Fibroblast of lung (primary cell): Measurements from ENCODE around the gene MIER1. TPM values are rescaled to one million over a fixed set of nuclear protein-coding genes. Genes with fewer than 3 reads are reported as not detected.

Source experiments
- DNase-seq, 2 donors: peaks; one replicate each; pipeline versions ENCODE4 v3.0.0 to v3.0.0-alpha.2; 2010; ENCODE audit warnings: low read depth in 2 of 2
- H2AFZ ChIP-seq: 2 replicates; pipeline ENCODE4 v1.5.1; 2012; ENCODE audit warnings: low read length, control low read depth, inconsistent platforms
- H3K27ac ChIP-seq: 2 replicates; pipeline ENCODE4 v1.5.1; 2011; ENCODE audit warnings: low read length, control low read depth; ENCODE audit not compliant: insufficient read depth
- H3K27me3 ChIP-seq: 2 replicates; pipeline ENCODE4 v1.5.1; 2011; ENCODE audit warnings: mild to moderate bottlenecking, low read length; ENCODE audit not compliant: control insufficient read depth, insufficient read depth
- H3K36me3 ChIP-seq: 2 replicates; pipeline ENCODE4 v1.5.1; 2011; ENCODE audit warnings: low read length; ENCODE audit not compliant: control insufficient read depth, insufficient read depth
- H3K4me1 ChIP-seq: 2 replicates; pipeline ENCODE4 v1.5.1; 2011; ENCODE audit warnings: low read length; ENCODE audit not compliant: control insufficient read depth, insufficient read depth; ENCODE audit errors: extremely low read depth
- H3K4me2 ChIP-seq: 2 replicates; pipeline ENCODE4 v1.5.1; 2011; ENCODE audit warnings: low read length, control low read depth; ENCODE audit not compliant: insufficient read depth; ENCODE audit errors: extremely low read depth
- H3K4me3 ChIP-seq, 4 experiments: fragments of 200-600 bp in 1 of 4; sonication (generic) in 1 of 4; replicated peaks in 1 of 4; 2 replicates each; pipeline ENCODE4 v1.5.1; 2011 to 2016; ENCODE audit warnings: low read length in 4 of 4, low read depth in 3 of 4, mild to moderate bottlenecking in 3 of 4, control low read depth in 2 of 4, inconsistent platforms in 1 of 4, mixed read lengths in 1 of 4; ENCODE audit not compliant: insufficient read depth in 1 of 4; ENCODE audit errors: control extremely low read depth in 1 of 4
- H3K79me2 ChIP-seq: 2 replicates; pipeline ENCODE4 v1.5.1; 2012; ENCODE audit warnings: mild to moderate bottlenecking, low read length, inconsistent platforms; ENCODE audit not compliant: control insufficient read depth, insufficient read depth
- H3K9ac ChIP-seq: 2 replicates; pipeline ENCODE4 v1.5.1; 2011; ENCODE audit warnings: mild to moderate bottlenecking, low read length, control low read depth; ENCODE audit not compliant: insufficient read depth
- H3K9me3 ChIP-seq: 2 replicates; pipeline ENCODE4 v1.5.1; 2012; ENCODE audit warnings: low read depth, low read length; ENCODE audit not compliant: control insufficient read depth, insufficient read depth
- H4K20me1 ChIP-seq: 2 replicates; pipeline ENCODE4 v1.5.1; 2011; ENCODE audit warnings: low read length; ENCODE audit not compliant: control insufficient read depth, insufficient read depth; ENCODE audit errors: extremely low read depth
- CTCF ChIP-seq, 2 donors: IDR thresholded peaks in 1 of 2; conservative IDR thresholded peaks in 1 of 2; 1 replicate in 1 of 2; 2 replicates in 1 of 2; pipeline ENCODE4 v1.5.1; 2011 to 2012; ENCODE audit warnings: low read length in 2 of 2, control low read depth in 1 of 2, inconsistent platforms in 1 of 2, low read depth in 1 of 2, mild to moderate bottlenecking in 1 of 2
- EZH2 ChIP-seq: IDR thresholded peaks from 2 replicates; pipeline ENCODE4 v1.5.1; 2012; ENCODE audit warnings: low read length, control low read depth, mild to moderate bottlenecking; ENCODE audit errors: missing control alignments
- polyA plus RNA-seq, 2 donors: library from polyadenylated mRNA; depleted of rRNA in 1 of 2; stranded (reverse) in 1 of 2; unstranded in 1 of 2; fragments of >200 nt; gene quantifications; 2 replicates each; pipeline ENCODE4 v1.2.1, GENCODE V29; 2011 to 2012; ENCODE audit warnings: missing spikeins in 1 of 2
- total RNA-seq: library from RNA; depleted of rRNA; stranded (reverse); fragments of >200 nt; gene quantifications from 2 replicates; pipeline ENCODE4 v1.2.1, GENCODE V29; 2014

The MIER1 gene
- total and polyA plus RNA-seq, 2 donors (not counting 1 experiment from before 2014, with no cell fraction given), result 31.3 to 35.5 TPM

- no peak overlapping the region for H2AFZ ChIP-seq
- TF ChIP-seq EZH2 (no peak), CTCF (conservative IDR thresholded peaks at IDR 0.05 in 1 of 2, IDR thresholded peaks at IDR 0.05 in 1 of 2; ENCODE audit: low read depth in 1 of 2, low read length in 2 of 2) (no peak)
- H3K4me3 ChIP-seq, result no peak overlapping the region
- no peaks in the 10 kb centered on the region for H4K20me1 ChIP-seq
- DNase-seq, result no peak
- H3K27me3 ChIP-seq, result no peaks in the 10 kb centered on the region
- no peak overlapping the region for H3K4me2 ChIP-seq
- H3K79me2 ChIP-seq, result peaks cover 13% of the 10 kb centered on the region
- no peak overlapping the region for H3K27ac ChIP-seq
- no peak overlapping the region for H3K9ac ChIP-seq
- no peaks in the 10 kb centered on the region for H3K4me1 ChIP-seq
- no peaks in the 10 kb centered on the region for H3K9me3 ChIP-seq
- H3K36me3 ChIP-seq, result no peaks in the 10 kb centered on the region
Observed at GRCh38 chr1:66919828-66920227, 5.0 kb upstream of the MIER1 start.

- H3K4me2 ChIP-seq, result no peak overlapping the region
- H3K9me3 ChIP-seq, result no peaks in the 10 kb centered on the region
- H3K79me2 ChIP-seq, result peaks cover 13% of the 10 kb centered on the region
- no peak overlapping the region for H3K27ac ChIP-seq
- no peak overlapping the region for H3K9ac ChIP-seq
- H4K20me1 ChIP-seq, result no peaks in the 10 kb centered on the region
- no peak overlapping the region for H2AFZ ChIP-seq
- no peak overlapping the region for H3K4me3 ChIP-seq
- no peak for DNase-seq
- H3K4me1 ChIP-seq, result no peaks in the 10 kb centered on the region
- no peaks in the 10 kb centered on the region for H3K27me3 ChIP-seq
- no peaks in the 10 kb centered on the region for H3K36me3 ChIP-seq
- TF ChIP-seq EZH2, result no peak
- TF ChIP-seq CTCF (conservative IDR thresholded peaks at IDR 0.05 in 1 of 2, IDR thresholded peaks at IDR 0.05 in 1 of 2; ENCODE audit: low read depth in 1 of 2, low read length in 2 of 2), result no peak
Observed at GRCh38 chr1:66920543-66920942, 4.2 kb upstream of the MIER1 start.

- Histone ChIP-seq H3K36me3 (no peaks in the 10 kb centered on the region), H3K9ac (peak overlapping the region; percentile 39), H4K20me1 (no peaks in the 10 kb centered on the region), H3K4me2 (peak overlapping the region; percentile 100), H3K79me2 (peaks cover 51% of the 10 kb centered on the region), H3K9me3 (no peaks in the 10 kb centered on the region), H3K27ac (peak overlapping the region; percentile 99), H3K27me3 (no peaks in the 10 kb centered on the region), H2AFZ (peak overlapping the region; percentile 71), H3K4me3 (peak overlapping the region; percentile 78 to 94 (median 90)), H3K4me1 (peaks cover 5% of the 10 kb centered on the region)
- TF ChIP-seq EZH2 (no peak), CTCF (conservative IDR thresholded peaks at IDR 0.05 in 1 of 2, IDR thresholded peaks at IDR 0.05 in 1 of 2; ENCODE audit: low read depth in 1 of 2, low read length in 2 of 2) (no peak)
- DNase-seq, result no peak
Observed at GRCh38 chr1:66925558-66925910, 744 bp downstream of the MIER1 start.
